Ovary (tissue), 9 donors: ENCODE results near the gene HERC3. TPM values are rescaled to one million over a fixed set of nuclear protein-coding genes. Genes with fewer than 3 reads are reported as not detected.
"Not testable (repeated sequence)": the region's sequence is repeated elsewhere in the genome, so short reads cannot be mapped to it uniquely, and the experiment has no call there.

Experiments used
- DNase-seq, 5 donors: peaks; one replicate each; pipeline ENCODE4 v3.0.0-alpha.2; 2019 to 2020
- H3K27ac ChIP-seq, 2 donors: fragments of 200-600 bp; one replicate each; pipeline versions ENCODE4 v1.5.1 to v1.8.0; 2019 to 2022
- H3K27me3 ChIP-seq: fragments of 200-600 bp; one replicate; pipeline ENCODE4 v1.8.0; 2022
- H3K36me3 ChIP-seq: fragments of 200-600 bp; sonication (generic); one replicate; pipeline ENCODE4 v1.5.1; 2019
- H3K4me1 ChIP-seq: one replicate; pipeline ENCODE4 v1.8.1; 2013; ENCODE audit warnings: mild to moderate bottlenecking, moderate library complexity; ENCODE audit not compliant: insufficient read depth
- H3K4me3 ChIP-seq: fragments of 200-600 bp; sonication (generic); one replicate; pipeline ENCODE4 v1.5.1; 2017
- H3K9me3 ChIP-seq, 2 donors: fragments of 200-600 bp in 1 of 2; sonication (generic) in 1 of 2; one replicate each; pipeline versions ENCODE4 v1.5.1 to v1.8.1; 2013 to 2019; ENCODE audit warnings: mild to moderate bottlenecking in 1 of 2, moderate library complexity in 1 of 2
- EP300 ChIP-seq: sonication (generic); formaldehyde crosslinking; IDR thresholded peaks from one replicate; pipeline ENCODE4 v1.6.1; 2017; ENCODE audit warnings: antibody characterized with exemption
- POLR2A ChIP-seq: fragments of 450-650 bp; IDR thresholded peaks from one replicate; pipeline ENCODE4 v1.6.1; 2017; ENCODE audit warnings: antibody characterized with exemption, mild to moderate bottlenecking, moderate library complexity
- WGBS, 3 donors: extraction: QIAGEN DNeasy Blood & Tissue Kit in 1 of 3; methylation state at CpG; one replicate each; pipeline versions ENCODE4 v1.1.5 to v1.1.7; 2013 to 2017; 5-methylcytosine and 5-hydroxymethylcytosine counted together
- intact Hi-C, 4 donors: fragments of 100-400 bp; cut with DNase I; formaldehyde crosslinking; loops; one replicate each; pipeline versions ENCODE4 v1.11.0 to v1.15.1; 2022 to 2023
- polyA plus RNA-seq, 2 donors: library from polyadenylated mRNA; stranded (reverse); fragments of 200-250 nt in 1 of 2; fragments of 350-450 nt in 1 of 2; fragmentation: Illumina TruSeq in 1 of 2; extraction: RNeasy Lipid Tissue Mini Kit (QIAGEN cat#74804) in 1 of 2; gene quantifications; one replicate each; pipeline ENCODE4 v1.2.3, GENCODE V29; 2013 to 2014
- total RNA-seq, 7 donors: library from RNA; depleted of rRNA in 2 of 7; stranded (reverse); fragments of >200 nt in 2 of 7; fragmentation: NEBNext Ultra II Directional in 3 of 7; extraction: Animal tissue kit (Norgen Biotek cat#: 25700) in 3 of 7; gene quantifications; one replicate each; pipeline versions ENCODE4 v1.1.0 to v1.2.4, GENCODE V29; 2016 to 2023
- TF ChIP-seq, protein P1 (sequence below), 3 donors: fragments of 450-650 bp in 2 of 3; fragments of 200-600 bp in 1 of 3; IDR thresholded peaks; one replicate each; pipeline versions ENCODE4 v1.5.1 to v1.8.0; 2016 to 2022; ENCODE audit warnings: antibody characterized with exemption in 3 of 3, mild to moderate bottlenecking in 1 of 3
- donor health status: DM: no; HTN: no; CAD: no; lungs with moderate emphysema.
- donor health status: DM: no; HTN: no; CAD: no.
- donor health status: Bipolar disorder and iron deficiency.
- donor health status: DM: yes; HTN: yes; CAD: no.
- donor health status: DM: no; HTN: no; CAD: no.
- donor health status: DM: yes; HTN: yes; CAD: no.

The HERC3 gene
- total and polyA plus RNA-seq, 9 donors = 10.3 to 30.9 (median 24.2) TPM

- Histone ChIP-seq H3K36me3 (no peaks in the 10 kb centered on the region), H3K9me3 (no peaks in the 10 kb centered on the region), H3K27ac (no peak overlapping the region), H3K4me3 (peak overlapping the region; percentile 19), H3K4me1 (peaks cover 3% of the 10 kb centered on the region), H3K27me3 (no peaks in the 10 kb centered on the region)
- DNase-seq = no peak
- 86 to 99% (median 95%) methylated on average over 2 of the region's 2 CpGs for WGBS, 3 donors
- TF ChIP-seq POLR2A = no peak
- TF ChIP-seq, protein P1, sequence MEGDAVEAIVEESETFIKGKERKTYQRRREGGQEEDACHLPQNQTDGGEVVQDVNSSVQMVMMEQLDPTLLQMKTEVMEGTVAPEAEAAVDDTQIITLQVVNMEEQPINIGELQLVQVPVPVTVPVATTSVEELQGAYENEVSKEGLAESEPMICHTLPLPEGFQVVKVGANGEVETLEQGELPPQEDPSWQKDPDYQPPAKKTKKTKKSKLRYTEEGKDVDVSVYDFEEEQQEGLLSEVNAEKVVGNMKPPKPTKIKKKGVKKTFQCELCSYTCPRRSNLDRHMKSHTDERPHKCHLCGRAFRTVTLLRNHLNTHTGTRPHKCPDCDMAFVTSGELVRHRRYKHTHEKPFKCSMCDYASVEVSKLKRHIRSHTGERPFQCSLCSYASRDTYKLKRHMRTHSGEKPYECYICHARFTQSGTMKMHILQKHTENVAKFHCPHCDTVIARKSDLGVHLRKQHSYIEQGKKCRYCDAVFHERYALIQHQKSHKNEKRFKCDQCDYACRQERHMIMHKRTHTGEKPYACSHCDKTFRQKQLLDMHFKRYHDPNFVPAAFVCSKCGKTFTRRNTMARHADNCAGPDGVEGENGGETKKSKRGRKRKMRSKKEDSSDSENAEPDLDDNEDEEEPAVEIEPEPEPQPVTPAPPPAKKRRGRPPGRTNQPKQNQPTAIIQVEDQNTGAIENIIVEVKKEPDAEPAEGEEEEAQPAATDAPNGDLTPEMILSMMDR (IDR thresholded peaks at IDR 0.05) = no peak
- no peak for TF ChIP-seq EP300
- intact Hi-C loops = loop anchor here in 1 of 4 donors (5.0 kb wide), 1 partner anchor 583 kb away; no protein-coding TSS in a partner anchor
These were observed 8.0 kb downstream of the HERC3 start for GRCh38 chr4:88600176-88600838.

DNA sequence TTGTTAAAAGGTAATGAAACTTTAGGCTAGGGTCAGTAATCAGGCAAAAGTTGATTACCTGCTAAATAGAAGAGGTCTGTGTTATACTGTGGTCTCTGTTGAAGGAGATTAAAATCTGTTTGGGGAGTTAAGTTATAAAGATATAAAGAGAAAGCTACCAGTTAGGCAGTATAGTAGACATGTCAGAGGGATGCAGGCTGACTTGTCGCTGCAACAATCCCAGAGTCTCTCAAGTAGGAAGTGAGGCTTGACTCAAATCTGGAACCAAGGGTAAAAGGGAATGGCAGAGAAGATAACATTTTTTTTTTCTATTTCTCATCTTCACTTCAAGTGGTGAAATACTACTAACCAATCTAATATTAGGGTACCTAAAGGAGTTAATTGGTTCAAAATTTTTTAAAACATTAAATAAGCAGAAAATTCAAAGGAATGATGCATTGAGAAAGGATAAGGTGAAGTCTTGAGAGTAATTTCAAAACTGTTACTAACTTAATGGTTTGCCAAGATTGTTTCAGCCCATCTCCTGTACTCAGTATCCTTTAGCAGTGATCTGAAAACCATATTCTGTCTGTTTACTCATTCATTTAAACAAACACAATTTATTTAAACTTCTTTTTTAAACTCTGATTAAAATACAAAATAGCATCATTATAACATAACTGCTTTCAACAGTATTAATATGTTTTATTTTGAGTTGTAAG, 12.8 kb downstream of the HERC3 start:
- intact Hi-C loops = loop anchor here in 1 of 4 donors (5.0 kb wide), 1 partner anchor 588 kb away; no protein-coding TSS in a partner anchor
- H3K4me1 ChIP-seq = peaks cover 1% of the 10 kb centered on the region
- no peak overlapping the region for H3K27ac ChIP-seq
- no peak overlapping the region for H3K4me3 ChIP-seq
- no peaks in the 10 kb centered on the region for H3K9me3 ChIP-seq
- no peaks in the 10 kb centered on the region for H3K27me3 ChIP-seq
- 93 to 100% (median 97%) methylated on average over 1 of the region's 1 CpG for WGBS, 3 donors
- H3K36me3 ChIP-seq = no peaks in the 10 kb centered on the region
- no peak for DNase-seq
- TF ChIP-seq, protein P1 (IDR thresholded peaks at IDR 0.05) = no peak
- no peak for TF ChIP-seq EP300
- no peak for TF ChIP-seq POLR2A

DNA sequence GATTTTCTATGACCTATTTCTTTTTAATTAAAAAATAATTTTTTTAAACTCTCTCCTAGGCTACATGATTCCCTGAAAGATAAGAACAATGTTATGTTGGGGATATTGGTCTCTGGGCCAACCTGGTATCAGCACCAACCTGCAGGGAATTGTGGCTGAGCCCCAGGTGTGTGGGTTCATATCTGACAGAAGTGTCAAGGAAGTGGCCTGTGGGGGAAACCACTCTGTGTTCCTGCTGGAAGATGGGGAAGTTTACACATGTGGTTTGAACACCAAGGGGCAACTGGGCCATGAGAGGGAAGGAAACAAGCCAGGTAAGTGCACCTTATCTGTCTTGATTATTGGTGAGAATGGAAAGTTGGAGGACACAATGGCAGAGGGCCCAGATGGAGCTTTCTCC, 13.5 kb downstream of the HERC3 start:
- no peaks in the 10 kb centered on the region for H3K36me3 ChIP-seq
- H3K27ac ChIP-seq = no peak overlapping the region
- H3K4me3 ChIP-seq = no peak overlapping the region
- DNase-seq = no peak
- no peaks in the 10 kb centered on the region for H3K9me3 ChIP-seq
- TF ChIP-seq EP300 (no peak), POLR2A (no peak)
- TF ChIP-seq, protein P1 (IDR thresholded peaks at IDR 0.05) = no peak
- no peaks in the 10 kb centered on the region for H3K27me3 ChIP-seq
- peaks cover 4% of the 10 kb centered on the region for H3K4me1 ChIP-seq
- intact Hi-C loops = no loop called here

- no peaks in the 10 kb centered on the region for H3K36me3 ChIP-seq
- peaks cover 8% of the 10 kb centered on the region for H3K4me1 ChIP-seq
- H3K9me3 ChIP-seq = no peaks in the 10 kb centered on the region
- DNase-seq = no peak
- no peak overlapping the region for H3K4me3 ChIP-seq
- 94 to 100% (median 100%) methylated on average over 1 of the region's 1 CpG for WGBS, 3 donors
- intact Hi-C loops = no loop called here
- TF ChIP-seq POLR2A = no peak
- no peaks in the 10 kb centered on the region for H3K27me3 ChIP-seq
- H3K27ac ChIP-seq = no peak overlapping the region
These were observed 14.6 kb downstream of the HERC3 start for GRCh38 chr4:88606832-88607231.

DNA sequence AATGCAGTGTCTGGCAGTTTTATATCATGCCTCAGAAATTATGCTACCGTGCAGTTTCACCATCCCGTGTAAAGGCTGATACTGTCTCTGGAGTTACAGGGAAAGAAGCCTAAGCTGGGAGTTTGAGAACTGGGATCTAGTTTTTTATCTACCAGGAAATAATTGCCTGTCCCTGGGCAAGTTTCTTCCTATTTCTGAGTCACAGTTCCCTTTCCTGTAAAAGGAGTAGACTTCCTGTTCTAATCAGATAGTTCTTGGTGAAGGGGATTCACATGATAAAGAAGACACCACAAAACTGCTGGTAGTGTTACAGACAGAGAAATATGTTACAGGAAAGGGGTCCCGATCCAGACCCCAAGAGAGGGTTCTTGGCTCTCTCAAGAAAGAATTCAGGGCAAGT, 17.1 kb downstream of the HERC3 start:
- H3K4me3 ChIP-seq = no peak overlapping the region
- H3K27ac ChIP-seq = no peak overlapping the region
- H3K27me3 ChIP-seq = no peaks in the 10 kb centered on the region
- DNase-seq = no peak
- H3K36me3 ChIP-seq = no peaks in the 10 kb centered on the region
- H3K9me3 ChIP-seq = no peaks in the 10 kb centered on the region
- WGBS, 3 donors = 87 to 89% (median 87%) methylated on average over 3 of the region's 3 CpGs
- intact Hi-C loops = no loop called here
- TF ChIP-seq EP300 (no peak), POLR2A (no peak)
- TF ChIP-seq, protein P1 (IDR thresholded peaks at IDR 0.05) = no peak
- peaks cover 9% of the 10 kb centered on the region for H3K4me1 ChIP-seq

GRCh38 chr4:88609794-88610193, 17.5 kb downstream of the HERC3 start:
- 93 to 96% (median 95%) methylated on average over 5 of the region's 5 CpGs for WGBS, 3 donors
- H3K4me1 ChIP-seq, H3K27ac ChIP-seq, H3K27me3 ChIP-seq, H3K4me3 ChIP-seq, DNase-seq, H3K9me3 ChIP-seq, intact Hi-C loops, H3K36me3 ChIP-seq: not testable (repeated sequence)
